Small intestine (tissue), 7 donors: ENCODE measurements around the gene PDE2A. TPM values are rescaled to one million over a fixed set of nuclear protein-coding genes. Genes with fewer than 3 reads are reported as not detected.
A peak's percentile ranks its signal among the peaks of the same experiment; 100 is the strongest.

Experiments used
- DNase-seq, 2 donors: peaks; one replicate each; pipeline versions ENCODE4 v3.0.0 to v3.0.0-alpha.2; 2013
- FAIRE-seq: peaks from 2 replicates; lab custom pipeline; 2012; peaks lifted over from hg19 to GRCh38; lab: Jason Lieb, UNC
- H3K27ac ChIP-seq, 3 donors: one replicate each; pipeline ENCODE4 v1.5.1; 2013; ENCODE audit warnings: low read length in 2 of 3, mild to moderate bottlenecking in 2 of 3, control low read depth in 1 of 3, inconsistent platforms in 1 of 3, low read depth in 1 of 3, moderate library complexity in 1 of 3
- H3K27me3 ChIP-seq, 3 donors: one replicate each; pipeline ENCODE4 v1.6.1; 2013; ENCODE audit warnings: low read length in 3 of 3, inconsistent platforms in 1 of 3; ENCODE audit not compliant: control insufficient read depth in 3 of 3, insufficient read depth in 3 of 3
- H3K36me3 ChIP-seq, 3 donors: one replicate each; pipeline ENCODE4 v1.6.1; 2013; ENCODE audit warnings: low read length in 3 of 3, inconsistent platforms in 1 of 3, low read depth in 1 of 3, mild to moderate bottlenecking in 1 of 3, moderate library complexity in 1 of 3; ENCODE audit not compliant: control insufficient read depth in 3 of 3, insufficient read depth in 2 of 3
- H3K4me1 ChIP-seq, 3 donors: one replicate each; pipeline ENCODE4 v1.6.1; 2013; ENCODE audit warnings: low read length in 2 of 3, inconsistent platforms in 1 of 3, low read depth in 1 of 3, mild to moderate bottlenecking in 1 of 3, moderate library complexity in 1 of 3; ENCODE audit not compliant: control insufficient read depth in 3 of 3, insufficient read depth in 2 of 3
- H3K4me3 ChIP-seq, 3 donors: one replicate each; pipeline ENCODE4 v1.5.1; 2013; ENCODE audit warnings: low read length in 3 of 3, control low read depth in 1 of 3, inconsistent platforms in 1 of 3, low read depth in 1 of 3, mild to moderate bottlenecking in 1 of 3, moderate library complexity in 1 of 3
- H3K9me3 ChIP-seq, 2 donors: one replicate each; pipeline ENCODE4 v1.6.1; 2013; ENCODE audit warnings: low read depth in 1 of 2, low read length in 1 of 2; ENCODE audit not compliant: control insufficient read depth in 2 of 2, insufficient read depth in 1 of 2
- WGBS, 3 donors: extraction: QIAGEN DNeasy Blood & Tissue Kit; methylation state at CpG; one replicate each; pipeline ENCODE4 v1.1.7; 2013; 5-methylcytosine and 5-hydroxymethylcytosine counted together
- polyA plus RNA-seq, 4 donors: library from polyadenylated mRNA; stranded (reverse) in 3 of 4; unstranded in 1 of 4; fragments of 200-250 nt in 3 of 4; fragments of 120-200 nt in 1 of 4; gene quantifications; one replicate each; pipeline versions ENCODE4 v1.2.1 to v1.2.3, GENCODE V29; 2013
- donor health status: healthy with polysubstance abuse.
- donor health status: control.
- donor health status: control.
- donor health status: Bipolar disorder and iron deficiency.
- donor health status: healthy.

Gene PDE2A
- polyA plus RNA-seq, 4 donors: 1.8 to 31.6 (median 7.4) TPM

GRCh38 chr11:72630104-72630852 is 43.9 kb downstream of the PDE2A start:
- Histone ChIP-seq H3K9me3 (no peaks in the 10 kb centered on the region), H3K27me3 (peaks cover 0 to 7% (median 0%) of the 10 kb centered on the region in 3 donors), H3K4me1 (peaks cover 0 to 20% (median 0%) of the 10 kb centered on the region in 3 donors), H3K36me3 (peaks cover 0 to 2% (median 0%) of the 10 kb centered on the region in 3 donors), H3K27ac (no peak overlapping the region), H3K4me3 (no peak overlapping the region)
- 63 to 69% (median 65%) methylated on average over 16 of the region's 16 CpGs for WGBS, 3 donors
- DNase-seq: no peak
- FAIRE-seq: no peak

- no peaks in the 10 kb centered on the region for H3K9me3 ChIP-seq
- peaks cover 0 to 2% (median 0%) of the 10 kb centered on the region in 3 donors for H3K36me3 ChIP-seq
- H3K27ac ChIP-seq: no peak overlapping the region
- FAIRE-seq (no peak), DNase-seq (peak; percentile 26 to 32)
- H3K4me3 ChIP-seq: no peak overlapping the region
- H3K4me1 ChIP-seq: peaks cover 0 to 26% (median 0%) of the 10 kb centered on the region in 3 donors
- WGBS, 3 donors: 47 to 66% (median 62%) methylated on average over 2 to 5 of the region's 5 CpGs
- H3K27me3 ChIP-seq: no peaks in the 10 kb centered on the region
Measured at GRCh38 chr11:72629266-72629665, 45.0 kb downstream of the PDE2A start.

- DNase-seq (no peak), FAIRE-seq (no peak)
- 75 to 87% (median 83%) methylated on average over 6 to 7 of the region's 7 CpGs for WGBS, 3 donors
- Histone ChIP-seq H3K9me3 (no peaks in the 10 kb centered on the region), H3K4me1 (peaks cover 0 to 26% (median 0%) of the 10 kb centered on the region in 3 donors), H3K27me3 (no peaks in the 10 kb centered on the region), H3K36me3 (peaks cover 0 to 2% (median 0%) of the 10 kb centered on the region in 3 donors), H3K4me3 (no peak overlapping the region), H3K27ac (no peak overlapping the region)
Measured at GRCh38 chr11:72627594-72628281, 46.5 kb downstream of the PDE2A start.

GRCh38 chr11:72626414-72626936 is 47.7 kb downstream of the PDE2A start:
- Histone ChIP-seq H3K27me3 (no peaks in the 10 kb centered on the region), H3K27ac (peak overlapping the region in 2 of 3 donors; percentile 54 to 87), H3K9me3 (no peaks in the 10 kb centered on the region), H3K36me3 (peaks cover 0 to 2% (median 0%) of the 10 kb centered on the region in 3 donors), H3K4me1 (peaks cover 0 to 26% (median 0%) of the 10 kb centered on the region in 3 donors), H3K4me3 (no peak overlapping the region)
- WGBS, 3 donors: 64 to 76% (median 67%) methylated on average over 11 of the region's 11 CpGs
- no peak for FAIRE-seq
- DNase-seq: no peak

- DNase-seq: peak; percentile 59 to 84
- WGBS, 3 donors: 35 to 45% (median 43%) methylated on average over 20 of the region's 20 CpGs
- Histone ChIP-seq H3K27me3 (no peaks in the 10 kb centered on the region), H3K4me1 (peaks cover 0 to 26% (median 0%) of the 10 kb centered on the region in 3 donors), H3K27ac (peak overlapping the region in 2 of 3 donors; percentile 54 to 87), H3K36me3 (peaks cover 0 to 2% (median 0%) of the 10 kb centered on the region in 3 donors), H3K9me3 (no peaks in the 10 kb centered on the region), H3K4me3 (no peak overlapping the region)
- FAIRE-seq: no peak
Measured at GRCh38 chr11:72625691-72626413, 48.4 kb downstream of the PDE2A start.

GRCh38 chr11:72624496-72625201 is 49.6 kb downstream of the PDE2A start:
- peak overlapping the region in 2 of 3 donors; percentile 54 to 87 for H3K27ac ChIP-seq
- no peaks in the 10 kb centered on the region for H3K9me3 ChIP-seq
- WGBS, 3 donors: 70 to 79% (median 77%) methylated on average over 12 of the region's 12 CpGs
- DNase-seq (no peak), FAIRE-seq (no peak)
- peaks cover 0 to 2% (median 0%) of the 10 kb centered on the region in 3 donors for H3K36me3 ChIP-seq
- no peak overlapping the region for H3K4me3 ChIP-seq
- H3K4me1 ChIP-seq: peaks cover 0 to 23% (median 0%) of the 10 kb centered on the region in 3 donors
- H3K27me3 ChIP-seq: no peaks in the 10 kb centered on the region

- DNase-seq (no peak), FAIRE-seq (no peak)
- Histone ChIP-seq H3K9me3 (no peaks in the 10 kb centered on the region), H3K27me3 (no peaks in the 10 kb centered on the region), H3K4me1 (peaks cover 0 to 29% (median 0%) of the 10 kb centered on the region in 3 donors), H3K4me3 (no peak overlapping the region), H3K27ac (no peak overlapping the region), H3K36me3 (peaks cover 0 to 2% (median 0%) of the 10 kb centered on the region in 3 donors)
- WGBS, 3 donors: 59 to 76% (median 66%) methylated on average over 8 of the region's 8 CpGs
Measured at GRCh38 chr11:72623052-72623451, 51.2 kb downstream of the PDE2A start.
